Effector CD4-positive, alpha-beta T cell (primary cell): Measurements from ENCODE around the gene PDZD2.
"Not testable (repeated sequence)": the region's sequence is repeated elsewhere in the genome, so short reads cannot be mapped to it uniquely, and the experiment has no call there.

ENCODE experiments used
- DNase-seq: peaks from one replicate; pipeline ENCODE4 v3.0.0-alpha.2; 2020

PDZD2 gene

DNA sequence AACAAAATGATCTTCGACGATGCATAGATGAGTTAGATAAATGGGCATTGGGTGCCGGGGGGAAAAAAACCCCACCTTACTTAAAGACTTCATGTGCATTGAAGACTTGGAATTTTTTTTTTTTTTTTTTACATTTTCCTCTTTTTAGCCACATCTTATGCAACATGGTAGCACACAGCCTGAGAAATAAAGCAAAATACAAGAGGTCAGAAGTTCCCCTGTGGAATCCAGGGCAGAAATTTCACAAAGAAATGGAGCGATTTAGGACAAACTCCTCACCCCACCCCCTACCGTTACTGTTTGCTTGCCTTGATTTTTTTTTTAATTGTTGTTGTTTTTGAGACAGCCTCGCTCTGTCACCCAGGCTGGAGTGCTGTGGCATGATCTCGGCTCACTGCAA, 382.0 kb downstream of the PDZD2 start:
- DNase-seq: no peak

DNA sequence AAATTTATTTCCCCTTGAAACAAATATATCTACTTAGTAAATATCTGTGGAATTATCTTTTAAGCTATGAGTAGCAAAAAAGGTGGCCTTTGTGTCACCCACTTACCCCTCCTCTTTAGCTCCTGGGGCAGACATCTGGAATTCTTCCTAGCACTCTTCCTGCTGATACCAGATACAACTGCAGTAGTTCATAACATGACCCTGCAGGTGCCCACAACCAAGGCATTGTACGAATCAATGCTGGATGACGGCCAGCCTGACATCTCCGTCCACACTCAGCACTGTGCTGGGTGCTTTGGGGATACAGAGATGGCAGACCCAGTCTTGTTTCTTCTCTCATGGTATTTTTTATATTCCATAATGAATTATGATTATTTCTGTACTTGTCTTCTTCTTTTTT, 382.8 kb downstream of the PDZD2 start:
- DNase-seq: no peak

DNA sequence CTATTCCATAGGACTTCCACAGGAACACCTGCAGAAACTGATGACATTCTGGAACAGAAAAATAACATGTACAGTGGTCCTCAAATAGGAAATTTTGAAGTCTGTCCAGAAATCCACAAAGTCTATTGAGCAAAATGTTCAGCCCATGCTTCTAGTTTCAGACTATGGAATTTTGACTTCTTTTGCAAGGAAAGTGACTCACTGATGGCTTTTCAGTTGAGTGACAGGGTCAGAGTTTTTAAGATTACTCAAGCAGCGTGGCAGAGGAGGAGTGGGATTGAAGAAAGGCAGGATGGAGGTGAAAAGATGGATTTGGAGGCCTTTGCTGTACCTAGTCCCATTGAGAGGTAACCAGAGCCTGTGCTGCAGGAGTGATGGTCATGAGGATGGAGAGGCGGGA, 383.7 kb downstream of the PDZD2 start:
- DNase-seq: no peak

DNA sequence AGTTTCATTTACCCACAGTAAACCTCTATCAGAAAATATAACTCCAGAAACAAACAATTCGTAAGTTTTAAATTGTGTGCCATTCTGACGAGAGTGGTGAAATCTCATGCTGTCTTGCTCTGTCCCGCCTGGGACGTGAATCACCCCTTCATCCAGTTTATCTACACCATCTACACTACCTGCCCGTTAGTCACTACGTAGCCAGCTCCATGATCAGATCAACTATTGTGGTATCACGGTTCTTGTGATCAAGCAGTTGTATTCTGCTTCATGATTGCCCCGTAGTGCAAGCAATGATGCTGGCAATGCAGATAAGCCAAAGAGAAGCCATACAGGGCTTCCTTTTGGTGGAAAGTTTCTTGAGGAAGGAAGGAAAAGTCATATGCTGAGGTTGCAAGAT, 384.9 kb downstream of the PDZD2 start:
- DNase-seq: no peak

DNA sequence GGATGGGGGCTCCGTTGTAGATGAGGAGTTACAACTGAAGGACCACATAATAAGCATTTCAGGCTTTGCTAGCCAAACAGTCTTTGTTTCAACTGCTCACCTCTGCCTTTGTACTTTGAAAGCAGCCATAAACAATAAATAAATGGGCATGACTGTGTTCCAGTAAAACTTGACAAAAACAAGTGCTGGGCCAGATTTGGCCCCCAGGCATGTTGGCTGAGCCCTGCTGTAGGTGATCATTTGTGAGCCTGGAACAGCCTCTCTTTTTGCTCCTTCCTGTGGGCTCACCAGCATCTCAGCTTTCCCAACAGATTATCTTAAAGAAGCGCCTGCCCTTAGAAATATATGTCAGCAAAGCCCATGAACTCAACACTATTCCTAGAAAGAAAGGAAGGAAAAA, 385.8 kb downstream of the PDZD2 start:
- no peak for DNase-seq

DNA sequence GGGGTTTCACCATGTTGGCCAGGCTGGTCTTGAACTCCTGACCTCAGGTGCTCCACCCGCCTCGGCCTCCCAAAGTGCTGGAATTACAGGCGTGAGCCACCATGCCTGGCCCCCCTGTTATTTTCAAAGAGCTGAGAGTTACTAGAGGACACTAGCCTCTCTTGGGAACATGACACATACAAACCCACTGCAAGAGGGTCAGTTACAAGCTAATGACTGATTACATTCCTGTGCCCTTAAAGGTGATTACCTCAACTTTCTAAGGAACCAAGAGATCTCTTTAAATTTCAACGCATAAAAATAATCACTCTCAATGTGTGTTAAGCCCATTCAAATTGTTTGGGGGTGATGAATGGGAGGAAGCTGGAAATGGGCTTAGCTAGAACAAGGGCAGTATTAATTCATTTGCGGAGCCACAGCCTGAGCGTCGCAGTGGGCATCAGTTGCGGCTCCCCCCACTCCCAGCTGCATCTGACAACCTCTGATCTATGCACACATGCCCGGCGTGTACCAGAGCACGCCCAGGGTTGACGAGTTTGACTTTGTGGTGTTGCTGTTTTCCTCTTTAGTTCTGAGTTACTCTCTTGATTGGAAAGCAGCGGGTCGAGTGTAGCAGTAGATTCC, 388.3 kb downstream of the PDZD2 start:
- no peak for DNase-seq

DNA sequence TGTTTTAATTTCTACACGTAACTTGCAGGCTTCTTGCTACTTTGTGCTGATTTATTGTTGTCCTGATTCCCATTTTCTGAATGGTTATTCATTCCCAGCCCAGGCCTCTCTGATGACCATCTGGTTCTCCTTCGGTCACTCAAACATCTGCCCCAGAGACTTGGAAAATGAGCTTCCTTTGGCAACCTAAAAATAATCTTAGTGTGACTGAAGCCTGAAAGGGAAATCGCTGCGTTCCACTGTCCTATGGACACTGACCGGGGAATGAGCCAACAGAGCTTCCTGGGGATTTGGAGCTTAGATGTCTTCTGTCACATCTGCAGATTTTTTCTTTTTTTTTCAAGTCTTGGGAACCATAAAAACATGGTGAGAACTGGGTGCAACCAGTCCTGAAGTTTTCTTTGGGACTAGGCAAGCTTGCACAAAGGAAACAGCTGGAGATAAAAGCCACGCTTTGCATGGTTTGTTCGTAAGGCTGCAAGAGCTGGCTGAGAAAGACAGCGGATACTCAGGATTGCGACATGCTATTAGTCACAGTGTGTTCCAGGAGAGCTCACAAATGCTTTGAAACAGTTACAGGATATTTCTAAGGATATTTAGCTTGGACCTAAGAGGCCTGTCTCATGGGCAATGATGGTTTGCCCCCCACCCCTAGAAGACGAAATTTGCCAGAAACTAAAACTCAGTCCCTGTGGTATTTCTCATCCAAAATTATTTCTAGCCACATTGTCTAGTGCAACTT, 389.0 kb downstream of the PDZD2 start:
- DNase-seq: no peak

DNA sequence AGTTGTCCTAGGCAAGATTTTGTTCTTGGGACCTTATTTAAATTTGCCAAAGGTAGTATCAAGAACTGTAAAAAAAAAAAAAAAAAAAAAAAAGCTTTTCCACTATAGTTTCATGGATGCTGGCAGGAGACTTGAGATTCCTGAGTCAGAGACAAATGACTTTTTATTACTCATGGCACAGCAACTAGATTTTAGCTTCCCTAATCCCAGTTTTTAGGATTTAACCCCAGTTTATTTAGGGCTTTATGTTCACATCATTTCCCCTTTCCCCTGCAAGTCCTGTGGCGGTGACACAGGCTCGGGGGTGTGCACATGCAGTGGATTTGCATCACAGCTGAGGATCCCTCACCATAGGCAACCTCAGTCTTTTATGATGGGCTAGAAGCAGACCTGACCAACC, 390.3 kb downstream of the PDZD2 start:
- no peak for DNase-seq

DNA sequence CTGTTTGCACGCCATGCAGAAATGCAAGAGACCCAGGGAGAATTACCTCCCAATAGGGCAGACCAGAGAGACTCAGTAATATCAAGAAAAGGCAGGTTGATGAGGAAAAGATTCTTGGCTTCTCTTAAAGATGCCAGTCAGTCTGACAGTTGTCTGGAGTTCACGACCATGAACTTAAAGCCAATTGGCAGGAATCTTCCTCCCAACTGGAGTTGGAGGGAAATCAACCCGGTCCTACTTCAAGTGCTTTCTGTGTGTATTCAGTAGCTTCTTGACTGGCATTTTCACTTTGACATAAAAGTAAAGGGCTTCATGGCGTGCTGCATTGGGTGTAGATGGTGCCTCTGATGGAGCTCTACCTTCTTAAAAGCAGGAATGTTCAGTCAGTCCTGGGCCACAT, 390.9 kb downstream of the PDZD2 start:
- no peak for DNase-seq

DNA sequence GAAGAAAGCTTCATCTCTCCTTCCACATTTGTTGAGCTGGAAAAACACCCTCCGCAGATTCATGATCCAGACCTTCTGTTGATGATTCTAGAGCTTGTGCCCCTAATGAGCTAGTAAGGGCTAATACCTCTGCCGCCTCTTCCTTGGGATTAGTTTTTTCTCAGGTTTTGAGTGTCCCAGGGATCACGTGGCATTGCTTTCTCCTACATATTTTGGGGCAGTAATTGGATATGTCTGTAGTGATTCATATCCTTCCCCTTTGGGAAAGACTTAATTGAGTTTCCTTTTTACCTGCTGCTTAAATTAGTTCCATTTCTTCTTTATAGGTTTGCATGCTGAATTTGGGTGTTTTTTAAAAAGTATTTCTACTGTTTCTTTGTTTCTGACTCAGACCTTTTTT, 391.3 kb downstream of the PDZD2 start:
- DNase-seq: no peak

DNA sequence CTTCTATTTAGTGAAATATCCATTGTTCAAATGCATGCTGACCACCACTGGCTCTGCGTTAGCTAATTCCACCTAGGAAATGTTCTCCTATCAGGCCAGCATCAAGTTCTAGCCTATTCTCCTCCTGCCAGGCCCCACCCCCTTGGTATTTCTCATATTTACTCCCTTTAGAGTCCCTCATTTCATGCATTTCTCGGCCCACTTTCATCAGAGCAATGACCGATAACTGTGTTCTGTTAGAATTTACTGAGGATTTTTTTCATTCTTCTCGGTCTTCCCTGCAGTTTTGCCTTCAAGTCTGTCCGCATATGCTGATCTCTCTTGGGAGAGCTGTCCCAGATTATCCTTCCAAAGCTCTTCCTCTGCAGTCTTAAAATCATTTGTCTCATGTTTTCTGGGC, 391.8 kb downstream of the PDZD2 start:
- DNase-seq: no peak

DNA sequence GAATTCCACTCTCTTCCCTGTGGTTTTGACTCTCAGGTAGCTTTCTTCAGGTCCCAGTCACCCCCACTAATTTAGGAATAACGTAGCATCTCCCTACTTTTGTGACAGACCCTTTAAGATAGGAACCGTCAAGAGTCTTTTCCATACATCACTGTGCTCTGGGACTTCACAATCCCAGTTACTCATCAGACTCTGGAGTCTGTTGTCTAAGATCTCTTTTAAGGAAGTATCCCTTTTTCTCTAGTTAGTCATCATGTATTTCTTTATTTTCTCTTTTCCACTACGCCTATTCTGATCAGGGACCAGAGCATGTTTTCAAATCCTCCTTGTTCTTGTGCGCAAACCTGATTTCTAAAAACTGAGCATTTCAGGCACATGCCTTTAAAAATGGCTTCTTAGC, 392.2 kb downstream of the PDZD2 start:
- DNase-seq: no peak

DNA sequence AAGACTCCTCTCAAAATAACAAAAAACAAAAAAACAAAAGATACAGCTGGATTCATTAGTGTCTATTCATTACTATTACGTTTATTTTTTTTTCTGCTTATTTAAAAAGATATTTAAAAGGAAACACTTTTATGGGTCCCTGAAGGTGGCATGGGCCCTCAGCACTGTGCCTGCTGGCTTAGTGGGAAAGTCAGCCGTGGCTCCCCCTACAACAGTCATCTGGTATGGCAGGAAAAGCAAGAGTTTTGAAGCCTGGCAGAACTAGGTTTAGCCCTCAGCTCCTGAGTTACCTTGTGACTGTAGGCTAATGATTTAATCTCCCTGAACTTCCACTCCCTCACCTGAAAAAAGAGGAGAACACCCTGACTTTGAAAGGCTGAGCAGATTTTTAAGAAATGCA, 399.6 kb downstream of the PDZD2 start:
- no peak for DNase-seq

DNA sequence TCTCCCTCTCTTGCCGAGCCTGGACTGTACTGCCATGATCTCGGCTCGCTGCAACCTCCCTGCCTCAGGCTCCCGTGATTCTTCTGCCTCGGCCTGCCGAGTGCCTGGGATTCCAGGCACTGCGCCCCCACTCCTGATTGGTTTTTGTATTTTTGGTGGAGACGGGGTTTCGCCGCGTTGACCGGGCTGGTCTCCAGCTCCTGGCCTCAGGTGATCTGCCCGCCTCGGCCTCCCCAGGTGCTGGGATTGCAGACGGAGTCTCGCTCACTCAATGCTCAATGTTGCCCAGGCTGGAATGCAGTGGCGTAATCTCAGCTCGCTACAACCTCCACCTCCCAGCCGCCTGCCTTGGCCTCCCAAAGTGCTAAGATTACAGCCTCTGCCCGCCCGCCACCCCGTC, 400.2 kb downstream of the PDZD2 start:
- DNase-seq: not testable (repeated sequence)

DNA sequence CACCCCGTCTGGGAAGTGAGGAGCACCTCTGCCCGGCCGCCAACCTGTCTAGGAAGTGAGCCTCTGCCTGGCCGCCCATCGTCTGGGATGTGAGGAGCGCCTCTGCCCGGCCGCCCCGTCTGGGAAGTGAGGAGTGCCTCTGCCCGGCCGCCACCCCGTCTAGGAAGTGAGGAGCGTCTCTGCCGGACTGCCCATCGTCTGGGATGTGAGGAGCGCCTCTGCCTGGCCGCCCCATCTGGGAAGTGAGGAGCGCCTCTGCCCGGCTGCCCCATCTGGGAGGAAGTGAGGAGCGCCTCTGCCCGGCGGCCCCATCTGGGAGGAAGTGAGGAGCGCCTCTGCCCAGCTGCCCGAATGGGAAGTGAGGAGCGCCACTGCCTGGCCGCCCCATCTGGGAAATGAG, 400.7 kb downstream of the PDZD2 start:
- not testable (repeated sequence) for DNase-seq

DNA sequence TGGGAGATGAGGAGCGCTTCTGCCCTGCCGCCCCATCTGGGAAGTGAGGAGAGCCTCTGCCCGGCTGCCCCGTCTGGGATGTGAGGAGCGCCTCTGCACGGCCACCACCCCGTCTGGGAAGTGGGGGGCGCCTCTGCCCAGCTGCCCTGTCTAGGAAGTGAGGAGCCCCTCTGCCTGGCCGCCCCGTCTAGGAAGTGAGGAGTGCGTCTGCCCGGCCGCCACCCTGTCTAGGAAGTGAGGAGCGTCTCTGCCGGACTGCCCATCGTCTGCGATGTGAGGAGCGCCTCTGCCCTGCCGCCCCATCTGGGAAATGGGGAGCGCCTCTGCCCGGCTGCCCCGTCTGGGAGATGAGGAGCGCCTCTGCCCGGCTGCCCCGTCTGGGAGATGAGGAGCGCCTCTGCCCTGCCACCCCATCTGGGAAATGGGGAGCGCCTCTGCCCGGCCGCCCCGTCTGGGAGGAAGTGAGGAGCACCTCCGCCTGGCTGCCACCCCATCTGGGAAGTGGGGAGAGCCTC, 401.3 kb downstream of the PDZD2 start:
- DNase-seq: not testable (repeated sequence)

DNA sequence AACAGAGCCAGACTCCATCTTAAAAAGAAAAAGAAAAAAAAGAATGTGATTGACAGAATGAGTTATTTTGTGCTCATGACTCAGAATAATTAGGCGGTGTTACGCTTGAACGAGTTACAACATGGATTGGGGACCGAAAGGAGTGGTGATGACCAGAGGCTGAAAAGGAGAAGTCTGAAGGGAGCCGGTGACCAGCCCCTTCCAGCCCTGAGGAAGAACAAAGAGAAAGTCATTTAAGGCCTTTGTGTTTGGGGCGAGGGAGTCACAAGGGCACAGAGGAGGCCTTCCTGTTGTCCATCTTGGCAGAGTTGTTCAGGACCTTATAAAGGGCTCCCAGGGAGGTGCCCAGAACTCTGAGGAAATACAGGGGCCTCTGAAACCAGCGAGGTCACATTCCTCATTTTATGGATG, 403.6 kb downstream of the PDZD2 start:
- DNase-seq: no peak

DNA sequence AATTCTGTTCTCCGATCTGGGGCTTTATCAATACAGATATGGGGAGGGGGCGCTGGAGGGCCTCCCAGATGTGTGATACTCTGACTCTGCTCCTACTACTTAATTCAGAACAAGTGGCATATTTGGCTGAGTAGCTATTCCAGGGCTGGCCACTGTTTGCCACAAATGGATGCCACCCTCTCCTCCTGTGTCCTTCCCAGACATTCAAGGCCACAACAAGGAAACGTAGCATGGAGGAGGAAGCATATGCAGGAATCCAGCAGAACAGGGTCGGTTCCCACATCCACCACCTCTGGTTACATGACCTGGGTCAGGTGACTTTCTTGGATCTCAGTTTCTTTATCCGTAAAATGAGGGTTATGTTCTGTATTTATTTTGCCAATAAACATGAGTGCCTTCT, 404.2 kb downstream of the PDZD2 start:
- no peak for DNase-seq

DNA sequence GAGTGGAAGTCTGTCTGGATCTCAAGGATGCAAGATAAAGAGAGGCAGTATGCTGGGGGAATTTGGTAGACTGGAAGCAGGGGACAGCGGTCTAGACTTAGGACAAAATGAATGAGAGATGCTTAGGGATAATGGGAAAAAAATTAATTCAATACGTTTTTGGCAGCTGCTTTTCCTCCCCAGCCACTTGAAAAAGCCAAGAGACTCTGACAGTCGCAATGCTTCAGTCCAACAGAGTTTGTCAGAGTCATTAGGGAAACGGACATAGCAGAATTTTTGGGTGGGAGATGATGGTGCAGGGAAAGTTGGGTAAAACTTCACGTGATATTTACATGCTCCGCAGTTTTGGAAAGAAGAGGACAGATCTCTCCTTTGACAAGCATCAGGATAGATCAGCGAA, 405.5 kb downstream of the PDZD2 start:
- no peak for DNase-seq

DNA sequence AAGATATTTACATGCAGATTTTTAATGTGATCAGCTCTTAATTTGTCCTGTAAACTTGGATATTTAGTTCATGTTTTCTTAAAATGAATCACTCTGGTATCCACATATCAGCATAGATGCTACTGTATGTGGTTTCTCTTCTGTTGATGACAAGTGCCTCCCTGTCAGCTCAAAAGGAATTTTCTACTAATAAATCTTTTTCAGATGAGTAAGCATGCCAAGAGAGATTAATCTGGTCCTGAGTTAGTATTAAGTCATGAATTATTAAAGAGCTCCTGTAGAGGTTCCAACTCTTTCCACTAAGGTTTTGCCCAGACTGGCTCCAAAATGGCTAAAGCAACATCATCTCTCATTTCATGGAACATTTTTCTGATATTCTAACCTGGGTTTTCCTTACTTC, 406.0 kb downstream of the PDZD2 start:
- DNase-seq: no peak

DNA sequence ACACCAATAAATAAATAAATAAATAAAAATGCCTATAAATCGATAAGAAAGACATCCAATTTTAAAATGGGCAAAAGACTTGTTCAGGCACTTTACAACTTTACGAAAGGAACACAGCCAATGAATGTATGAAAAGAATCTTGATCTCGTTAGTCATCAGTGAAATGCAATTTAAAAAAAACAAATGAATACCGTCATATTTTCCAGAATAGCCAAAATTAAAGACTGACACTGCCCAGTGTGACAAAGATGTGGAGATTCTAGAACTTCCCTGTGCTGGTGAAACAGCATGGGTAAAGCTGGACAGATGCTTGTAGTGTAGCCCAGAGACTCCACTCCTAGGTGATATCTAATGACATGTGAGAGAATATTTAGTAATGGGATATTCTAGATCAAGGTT, 408.1 kb downstream of the PDZD2 start:
- no peak for DNase-seq

DNA sequence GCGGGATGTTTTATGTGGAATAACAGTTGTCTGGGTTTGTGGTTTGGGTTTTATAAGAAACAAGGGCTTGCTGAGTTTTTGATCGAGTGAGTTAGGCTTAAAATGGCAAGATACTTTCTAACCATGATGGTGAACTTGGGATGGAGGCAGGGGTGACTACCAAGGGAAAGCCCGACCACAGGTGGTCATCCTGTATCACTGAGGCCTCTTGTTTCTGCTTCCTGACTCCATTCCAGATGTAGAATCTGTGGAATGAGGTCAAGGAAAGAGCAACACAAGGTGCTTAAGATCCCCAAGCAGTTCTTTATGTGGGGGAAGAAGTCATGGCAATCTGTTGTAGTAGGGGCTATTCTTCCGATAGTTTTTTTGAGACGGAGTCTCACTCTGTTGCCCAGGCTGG, 412.9 kb downstream of the PDZD2 start:
- no peak for DNase-seq

DNA sequence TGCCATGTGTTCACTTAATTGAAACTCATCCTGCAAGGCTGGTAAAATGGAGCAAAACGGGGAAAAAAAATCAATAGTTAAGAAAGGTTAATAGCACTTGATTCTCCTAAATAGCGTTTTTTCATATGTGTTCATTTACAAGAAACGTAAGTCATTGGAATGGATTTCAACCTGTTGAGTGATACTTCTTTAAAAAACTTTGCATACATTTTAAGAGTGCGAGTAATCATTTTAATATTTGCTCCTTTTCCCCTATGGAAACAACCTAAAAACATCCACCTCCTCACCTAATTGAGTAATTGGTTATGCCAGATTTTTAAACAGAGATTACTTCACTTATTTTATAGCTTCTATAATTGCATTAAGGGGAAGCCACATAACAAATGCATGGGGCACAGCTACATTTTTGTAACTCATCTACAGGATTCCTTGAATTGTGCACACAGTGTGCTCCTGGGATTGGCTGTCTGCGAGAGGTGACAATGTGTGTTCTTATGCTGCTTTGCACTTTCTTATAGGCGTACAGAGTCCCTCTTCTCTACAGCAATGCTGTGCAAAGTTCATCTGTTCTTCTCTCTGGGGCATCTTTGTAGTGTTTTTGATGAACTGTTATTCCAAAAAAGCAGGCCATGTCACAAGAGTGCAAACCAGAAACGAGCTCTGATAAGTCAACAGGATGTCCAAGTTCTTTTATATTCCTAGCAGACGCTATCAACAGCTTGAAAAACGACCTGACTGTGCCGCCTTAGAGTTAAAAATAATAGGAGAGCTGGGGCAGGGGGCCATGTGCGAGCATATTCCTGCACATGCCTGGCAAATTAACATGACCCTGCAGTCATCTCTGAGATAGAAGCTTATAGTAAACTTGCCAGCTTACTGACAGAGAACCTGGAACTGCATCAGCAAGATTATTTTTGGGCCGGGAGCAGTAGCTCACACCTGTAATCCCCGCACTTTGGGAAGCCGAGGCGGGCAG, 417.2 kb downstream of the PDZD2 start:
- DNase-seq: no peak
